HG02973 (cell line): ENCODE data around the gene C1QTNF2.

ENCODE experiments used
- ATAC-seq: cut with Tn5 transposase; IDR thresholded peaks from one replicate; pipeline ENCODE4 v1.9.1; 2021; ENCODE audit warnings: moderate library complexity; ENCODE audit not compliant: unreplicated experiment

The C1QTNF2 gene

GRCh38 chr5:160369990-160370712 is at the start of gene C1QTNF2:
TSS of gene C1QTNF2 (minus strand) at chr5:160370626. CDS start at chr5:160355011, 15,615 bp downstream.
- ATAC-seq = no peak

GRCh38 chr5:160420331-160420610 is 49.8 kb upstream of the C1QTNF2 start:
- ATAC-seq = no peak

- no peak for ATAC-seq
Observed at GRCh38 chr5:160419458-160420330, 49.3 kb upstream of the C1QTNF2 start.

- peak; percentile 58 for ATAC-seq
Observed at GRCh38 chr5:160418561-160419457, 48.4 kb upstream of the C1QTNF2 start, which contains the start of gene SLU7. TSS of gene SLU7 (minus strand) at chr5:160419081. CDS start at chr5:160415294, 3,787 bp downstream.

- peak; percentile 79 for ATAC-seq
Observed at GRCh38 chr5:160399402-160400353, 29.3 kb upstream of the C1QTNF2 start, which contains the start of gene FAM200C. TSS of gene FAM200C (minus strand) at chr5:160400054. CDS start at chr5:160395490, 4,564 bp downstream.

- ATAC-seq = no peak
Observed at GRCh38 chr5:160398806-160399205, 28.4 kb upstream of the C1QTNF2 start.

GRCh38 chr5:160397492-160397891 is 27.1 kb upstream of the C1QTNF2 start:
- no peak for ATAC-seq

- no peak for ATAC-seq
Observed at GRCh38 chr5:160395111-160395510, 24.7 kb upstream of the C1QTNF2 start.

GRCh38 chr5:160390787-160391696 is 20.6 kb upstream of the C1QTNF2 start:
- no peak for ATAC-seq

GRCh38 chr5:160387445-160387844 is 17.0 kb upstream of the C1QTNF2 start:
- ATAC-seq = no peak

GRCh38 chr5:160385496-160385895 is 15.1 kb upstream of the C1QTNF2 start:
- ATAC-seq = no peak

GRCh38 chr5:160384681-160385080 is 14.3 kb upstream of the C1QTNF2 start:
- ATAC-seq = no peak

GRCh38 chr5:160382346-160382745 is 11.9 kb upstream of the C1QTNF2 start:
- ATAC-seq = no peak

- no peak for ATAC-seq
Observed at GRCh38 chr5:160380041-160380440, 9.6 kb upstream of the C1QTNF2 start.

- no peak for ATAC-seq
Observed at GRCh38 chr5:160379511-160379910, 9.1 kb upstream of the C1QTNF2 start.

GRCh38 chr5:160378330-160378729 is 7.9 kb upstream of the C1QTNF2 start:
- no peak for ATAC-seq

- ATAC-seq = no peak
Observed at GRCh38 chr5:160377651-160378050, 7.2 kb upstream of the C1QTNF2 start.

- no peak for ATAC-seq
Observed at GRCh38 chr5:160376416-160376815, 6.0 kb upstream of the C1QTNF2 start.

- no peak for ATAC-seq
Observed at GRCh38 chr5:160375701-160376100, 5.3 kb upstream of the C1QTNF2 start.
